HG02884 (cell line): ENCODE measurements around the gene SLC22A2.
"Not testable (repeated sequence)": the region's sequence is repeated elsewhere in the genome, so short reads cannot be mapped to it uniquely, and the experiment has no call there.

Experiments used
- ATAC-seq: cut with Tn5 transposase; IDR thresholded peaks from one replicate; pipeline ENCODE4 v1.9.1; 2021; ENCODE audit warnings: mild to moderate bottlenecking, moderate library complexity; ENCODE audit not compliant: unreplicated experiment

Gene SLC22A2

DNA sequence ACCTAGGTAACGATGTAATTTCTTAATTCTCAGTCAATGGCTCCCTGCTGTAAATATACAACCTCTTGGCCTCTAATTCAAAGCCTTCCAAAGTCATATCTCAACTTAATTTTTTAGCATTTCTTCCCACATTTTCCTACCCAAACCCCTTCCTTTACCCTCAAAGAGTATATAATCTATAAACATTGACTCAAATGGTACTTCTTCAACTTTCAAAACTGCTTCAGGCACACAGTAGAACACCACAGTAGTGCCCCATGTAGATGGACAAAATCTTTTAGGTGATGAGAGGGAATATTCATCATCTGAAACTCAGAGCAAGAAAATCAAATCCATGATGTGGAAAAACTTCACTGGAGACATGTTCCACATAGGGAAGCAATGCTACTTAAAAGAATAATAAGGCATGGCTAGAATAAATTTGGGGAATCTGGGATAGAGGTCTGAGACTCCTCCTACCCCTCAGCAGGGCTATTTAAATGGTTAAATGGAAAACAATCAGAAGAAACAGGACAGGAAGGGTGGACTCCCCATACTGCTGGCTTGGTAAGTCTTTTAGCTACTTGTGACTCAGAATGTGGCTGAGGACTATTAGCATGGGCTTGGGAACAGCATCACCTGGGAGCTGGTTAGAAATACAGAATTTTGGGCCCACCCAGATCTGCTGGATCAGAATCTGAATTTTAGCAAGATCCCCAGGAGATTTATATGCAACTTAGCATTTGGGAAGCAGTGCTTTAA is 6.4 kb downstream of the SLC22A2 start:
- no peak for ATAC-seq

DNA sequence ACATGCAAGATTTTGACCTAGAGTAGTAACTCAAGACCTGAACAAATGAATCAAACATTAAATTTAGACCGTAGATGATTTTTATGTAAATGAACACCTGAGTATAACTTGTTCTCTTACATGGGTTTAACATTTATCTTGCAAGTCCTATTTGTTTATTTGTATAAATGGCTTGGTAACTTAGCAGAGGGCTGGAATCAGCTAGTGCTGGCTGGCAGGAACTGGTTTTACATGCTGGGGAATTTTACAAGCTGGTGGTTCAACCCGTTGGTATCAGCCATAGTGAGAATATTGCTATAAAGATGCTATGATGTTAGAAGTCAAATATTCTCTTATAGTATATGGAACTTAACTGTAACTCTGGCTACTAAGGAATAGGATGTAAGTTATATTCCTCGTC is 8.9 kb downstream of the SLC22A2 start:
- no peak for ATAC-seq

DNA sequence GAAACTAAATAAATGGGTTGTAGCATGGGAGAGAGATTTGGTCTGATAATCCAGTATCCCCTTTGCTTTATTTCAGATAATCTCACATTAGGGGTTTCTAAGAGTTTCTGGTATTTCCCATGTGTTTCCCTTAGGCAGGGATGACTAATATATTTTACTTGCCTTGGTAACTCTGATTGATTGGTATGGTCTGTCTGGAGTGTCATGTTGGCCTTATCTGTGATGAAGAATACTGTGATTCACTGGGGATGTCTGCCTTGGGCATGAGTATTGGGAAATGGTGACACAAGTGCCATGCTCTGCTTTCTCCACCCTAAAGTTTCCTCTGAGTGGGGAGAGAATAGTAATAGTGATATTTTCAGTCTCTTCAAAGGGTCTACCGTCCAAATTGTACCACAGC is 10.1 kb downstream of the SLC22A2 start:
- no peak for ATAC-seq

DNA sequence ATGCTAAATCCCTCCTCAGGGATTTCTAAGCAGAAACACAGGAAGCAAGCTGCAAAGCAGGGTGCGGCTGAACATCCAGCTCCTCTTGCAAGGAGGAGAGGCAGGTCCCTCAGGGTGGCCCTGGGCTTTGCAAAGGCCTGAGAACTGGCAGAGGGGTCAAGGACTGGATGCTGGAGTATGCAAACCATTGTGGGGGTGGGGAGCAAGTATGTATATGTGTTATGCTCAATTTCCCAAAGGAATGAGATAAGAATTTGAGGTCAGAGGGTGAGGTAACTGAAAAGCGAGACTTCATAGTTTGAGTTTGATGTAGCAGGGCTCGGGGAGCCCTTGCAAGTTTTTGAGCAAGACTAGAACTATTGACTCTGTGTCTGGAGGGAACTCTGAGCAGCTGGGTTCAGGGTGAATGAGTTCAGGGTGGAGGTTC is 11.2 kb downstream of the SLC22A2 start:
- no peak for ATAC-seq

DNA sequence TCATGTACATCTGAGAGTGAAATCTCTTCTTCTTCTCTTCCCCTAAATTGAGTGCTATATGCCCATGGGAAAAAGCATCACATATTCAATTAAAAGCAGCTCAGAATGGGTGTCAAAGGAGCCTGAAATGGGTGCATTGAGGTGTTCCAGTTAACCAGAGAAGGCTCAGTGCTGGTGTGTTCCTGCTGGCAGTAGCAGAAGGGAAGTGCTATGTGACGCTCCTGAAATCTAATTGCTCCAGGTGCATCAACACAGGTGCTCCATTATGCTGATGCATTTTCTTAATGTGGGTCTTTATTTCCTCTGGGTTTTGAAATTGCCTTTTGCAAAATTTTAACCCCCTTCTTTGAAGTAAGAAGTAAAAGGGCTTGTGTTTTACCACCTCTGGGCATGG is 17.9 kb downstream of the SLC22A2 start:
- ATAC-seq, result no peak

DNA sequence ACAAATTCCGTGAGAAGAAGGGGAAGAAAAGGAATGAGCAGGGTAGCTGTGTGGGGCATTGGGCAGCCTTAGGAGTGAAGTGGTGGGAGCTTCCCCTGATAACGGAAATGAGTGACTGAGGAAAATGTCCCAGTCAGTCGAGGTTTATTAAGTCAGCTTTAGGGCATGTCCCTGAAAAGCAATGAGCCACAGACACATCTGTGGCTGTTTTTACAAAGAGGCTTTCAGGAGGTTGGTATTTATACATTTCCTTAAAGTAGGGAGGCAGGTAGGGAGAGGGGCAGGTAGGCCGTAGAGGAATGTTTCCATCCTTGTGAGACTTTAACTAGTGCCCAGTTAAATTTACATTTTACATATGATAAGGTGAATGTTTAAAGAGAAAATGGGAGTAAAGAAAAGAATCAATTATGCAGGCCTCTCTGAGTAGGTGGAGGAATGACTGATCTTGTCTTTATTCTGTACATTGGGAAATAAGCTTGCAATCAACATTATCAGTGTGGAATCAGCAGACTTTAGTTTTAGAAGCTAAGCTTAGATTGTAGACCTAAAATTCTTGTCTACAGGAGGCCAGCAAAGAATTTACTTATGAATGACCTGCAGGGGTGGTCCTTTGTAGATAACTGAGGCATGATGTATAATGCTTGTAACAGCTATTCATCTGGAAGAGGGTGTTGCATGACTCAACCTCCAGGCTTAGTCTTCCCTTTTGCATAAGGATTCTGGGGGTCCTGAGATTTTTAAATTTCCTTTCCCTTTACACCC is 18.5 kb downstream of the SLC22A2 start:
- ATAC-seq, result no peak

DNA sequence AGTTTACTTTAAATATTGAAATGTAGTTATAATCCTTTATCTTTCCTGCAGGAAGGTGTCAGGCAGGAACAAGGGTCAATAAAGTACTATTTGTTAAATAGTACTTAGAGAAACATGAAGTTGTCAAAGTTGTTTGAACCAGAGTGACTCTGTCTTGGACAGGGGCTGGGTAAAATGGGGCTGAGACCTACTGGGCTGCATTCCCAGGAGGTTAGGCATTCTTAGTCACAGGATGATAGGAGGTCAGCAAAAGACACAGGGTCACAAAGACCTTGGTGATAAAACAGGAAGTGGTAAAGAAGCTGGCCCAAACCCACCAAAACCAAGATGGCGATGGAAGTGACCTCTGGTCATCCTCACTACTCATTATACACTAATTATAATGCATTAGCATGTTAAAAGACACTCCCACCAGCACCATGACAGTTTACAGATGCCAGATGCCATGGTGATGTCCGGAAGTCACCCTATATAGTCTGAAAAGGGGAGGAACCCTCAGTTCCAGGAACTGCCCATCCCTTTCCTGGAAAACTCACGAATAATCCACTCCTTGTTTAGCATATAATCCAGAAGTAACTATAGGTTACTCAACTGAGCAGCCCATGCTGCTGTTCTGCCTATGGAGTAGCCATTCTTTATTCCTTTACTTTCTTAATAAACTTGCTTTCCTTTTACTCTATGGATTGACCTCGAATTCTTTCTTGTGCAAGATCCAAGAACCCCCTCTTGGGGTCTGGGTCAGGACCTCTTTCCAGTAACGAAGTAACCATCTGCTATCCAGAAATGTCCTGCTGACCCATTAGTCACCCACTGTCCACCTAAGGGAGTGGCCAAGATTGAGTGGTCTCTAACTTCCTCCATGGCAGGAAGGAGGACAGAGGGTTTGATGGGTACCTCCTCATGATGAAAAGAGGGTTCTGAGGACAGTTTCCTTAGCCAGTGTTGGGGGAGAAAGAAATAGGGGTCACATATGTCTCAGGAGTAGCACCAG is 19.6 kb downstream of the SLC22A2 start:
- no peak for ATAC-seq

DNA sequence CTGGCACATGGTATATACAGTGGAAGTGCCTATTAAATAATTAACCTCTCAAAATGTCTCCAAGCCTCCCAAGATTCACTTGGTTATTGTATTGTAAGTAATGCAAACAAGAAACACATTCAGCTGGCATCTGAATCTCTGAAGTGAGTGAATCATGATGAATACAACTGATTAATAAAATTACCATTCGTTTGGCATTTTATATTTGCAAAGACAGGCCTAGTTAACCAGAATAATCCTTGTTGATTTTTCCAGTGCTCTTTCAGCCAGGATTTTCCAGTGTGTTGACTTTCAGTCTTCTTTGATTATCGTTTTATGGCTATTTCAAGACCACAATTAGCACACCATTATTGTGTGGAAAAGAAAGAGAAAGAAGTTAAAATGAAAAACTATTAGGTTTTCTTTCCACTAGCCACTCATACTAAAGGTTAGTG is 20.3 kb downstream of the SLC22A2 start:
- ATAC-seq, result no peak

DNA sequence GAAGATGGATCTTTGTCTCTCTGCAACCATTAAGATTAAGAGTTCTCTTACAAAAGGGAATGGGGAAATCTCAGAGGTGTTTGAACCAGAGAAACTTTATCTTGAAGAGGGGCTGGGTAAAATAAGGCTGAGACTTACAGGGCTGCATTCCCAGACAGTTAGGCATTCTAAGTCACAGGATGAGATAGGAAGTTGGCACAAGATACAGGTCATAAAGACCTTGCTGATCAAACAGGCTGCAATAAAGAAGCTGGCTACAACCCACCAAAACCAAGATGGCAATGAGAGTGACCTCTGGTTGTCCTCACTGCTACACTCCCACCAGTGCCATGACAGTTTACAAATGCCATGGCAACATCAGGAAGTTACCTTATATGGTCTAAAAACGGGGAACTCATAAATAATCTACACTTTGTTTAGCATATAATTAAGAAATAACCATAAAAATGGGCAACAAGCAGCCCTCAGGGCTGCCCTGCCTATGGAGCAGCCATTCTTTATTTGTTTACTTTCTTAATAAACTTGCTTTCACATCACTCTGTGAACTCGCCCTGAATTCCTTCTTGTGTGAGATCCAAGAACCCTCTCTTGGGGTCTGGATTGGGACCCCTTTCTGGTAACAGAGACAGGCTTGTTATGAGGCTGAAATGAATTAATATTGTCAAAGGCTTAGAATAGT is 20.9 kb downstream of the SLC22A2 start:
- ATAC-seq, result not testable (repeated sequence)

DNA sequence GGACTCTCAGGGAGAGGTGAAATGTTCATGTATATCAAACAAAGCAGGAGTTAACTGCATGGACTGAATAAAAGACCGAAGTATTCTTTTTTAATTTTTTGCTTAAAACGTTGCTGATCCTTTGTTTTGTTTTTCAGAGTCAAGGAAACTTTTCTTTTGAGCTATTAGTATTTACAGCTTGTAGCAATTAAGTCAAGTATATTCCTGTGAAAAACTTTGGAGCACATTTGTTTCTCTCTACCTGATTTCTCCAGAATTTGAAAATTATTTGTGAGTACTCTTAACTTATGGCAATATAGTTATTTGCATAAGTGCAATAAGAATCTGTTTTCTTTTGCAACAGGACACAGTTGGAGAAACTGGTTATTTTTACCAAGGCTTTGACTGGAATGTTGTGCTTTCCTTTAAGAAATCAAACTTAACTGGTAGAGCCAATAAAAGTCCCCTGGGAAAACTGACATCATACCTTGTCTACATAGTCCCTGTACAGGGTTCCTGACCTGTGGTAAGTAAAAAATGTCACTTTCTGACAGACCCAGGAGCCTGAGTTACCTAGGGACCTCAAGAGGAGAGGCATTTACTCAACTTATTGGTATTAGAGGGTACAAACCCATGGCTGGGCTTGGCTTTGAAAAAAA is 22.3 kb downstream of the SLC22A2 start:
- ATAC-seq, result not testable (repeated sequence)

DNA sequence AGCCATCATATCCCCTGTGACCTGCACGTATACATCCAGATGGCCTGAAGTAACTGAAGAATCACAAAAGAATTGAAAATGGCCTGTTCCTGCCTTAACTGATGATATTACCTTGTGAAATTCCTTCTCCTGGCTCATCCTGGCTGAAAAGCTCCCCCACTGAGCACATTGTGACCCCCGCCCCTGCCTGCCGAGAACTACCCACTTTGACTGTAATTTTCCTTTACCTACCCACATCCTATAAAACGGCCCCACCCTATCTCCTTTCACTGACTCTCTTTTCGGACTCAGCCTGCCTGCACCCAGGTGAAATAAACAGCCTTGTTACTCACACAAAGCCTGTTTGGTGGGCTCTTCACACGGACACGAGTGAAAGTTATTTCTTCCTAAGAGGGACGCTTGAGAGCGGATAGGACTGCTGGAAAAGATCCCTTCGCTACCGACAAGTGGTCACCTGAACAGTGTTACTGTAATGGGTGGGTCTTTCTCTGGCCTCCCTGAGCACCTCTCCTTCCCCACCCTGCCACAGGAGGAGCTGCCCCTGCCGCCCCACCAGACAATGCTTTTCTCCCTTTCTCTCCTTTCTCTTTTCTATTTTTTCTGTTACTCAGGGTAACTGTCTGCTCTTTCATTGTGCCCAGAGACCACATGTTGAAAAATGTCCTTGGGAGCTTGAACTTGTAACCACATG is 24.5 kb downstream of the SLC22A2 start:
- ATAC-seq, result not testable (repeated sequence)

DNA sequence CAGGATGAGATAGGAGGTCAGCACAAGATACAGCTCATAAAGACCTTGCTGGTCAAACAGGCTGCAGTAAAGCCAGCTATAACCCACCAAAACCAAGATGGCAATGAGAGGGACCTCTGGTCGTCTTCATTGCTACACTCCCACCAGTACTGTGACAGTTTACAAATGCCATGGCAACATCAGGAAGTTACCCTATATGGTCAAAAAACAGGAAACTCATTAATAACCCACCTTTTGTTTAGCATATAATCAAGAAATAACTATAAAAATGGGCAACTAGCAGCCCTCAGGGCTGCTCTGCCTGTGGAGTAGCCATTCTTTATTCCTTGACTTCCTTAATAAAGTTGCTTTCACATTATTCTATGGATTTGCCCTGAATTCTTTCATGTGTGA is 30.9 kb downstream of the SLC22A2 start:
- ATAC-seq, result no peak

DNA sequence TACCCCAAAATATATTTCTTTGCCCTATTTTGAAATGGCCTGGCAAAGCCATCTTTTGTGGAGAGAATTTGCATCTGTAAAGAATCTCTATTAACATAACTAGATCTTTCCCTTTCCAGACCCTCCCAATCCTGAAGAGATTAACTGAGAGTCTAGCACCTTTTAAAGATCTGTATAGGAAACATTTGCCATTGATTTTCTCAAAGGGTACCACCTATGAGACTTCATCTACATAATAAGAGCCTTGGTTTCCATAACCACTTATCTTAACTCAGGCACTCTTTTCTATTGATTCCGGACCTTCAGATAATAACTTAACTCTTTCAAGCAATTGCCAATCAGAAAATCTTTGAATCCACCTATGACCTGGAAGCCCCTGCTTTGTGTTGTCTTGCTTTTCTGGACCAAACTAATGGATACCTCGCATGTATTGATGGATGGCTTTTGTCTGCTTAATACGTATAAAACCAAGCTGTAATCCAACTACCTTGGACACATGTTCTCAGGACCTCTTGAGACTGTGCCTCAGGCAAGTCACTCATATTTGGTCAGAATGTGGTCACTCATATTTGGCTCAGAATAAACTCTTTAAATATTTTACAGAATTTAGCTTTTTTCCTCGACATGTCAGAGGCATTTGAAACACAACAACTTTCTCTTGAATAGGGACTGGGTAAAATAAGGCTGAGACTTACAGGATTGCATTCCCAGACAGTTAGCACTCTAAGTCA is 31.4 kb downstream of the SLC22A2 start:
- no peak for ATAC-seq

DNA sequence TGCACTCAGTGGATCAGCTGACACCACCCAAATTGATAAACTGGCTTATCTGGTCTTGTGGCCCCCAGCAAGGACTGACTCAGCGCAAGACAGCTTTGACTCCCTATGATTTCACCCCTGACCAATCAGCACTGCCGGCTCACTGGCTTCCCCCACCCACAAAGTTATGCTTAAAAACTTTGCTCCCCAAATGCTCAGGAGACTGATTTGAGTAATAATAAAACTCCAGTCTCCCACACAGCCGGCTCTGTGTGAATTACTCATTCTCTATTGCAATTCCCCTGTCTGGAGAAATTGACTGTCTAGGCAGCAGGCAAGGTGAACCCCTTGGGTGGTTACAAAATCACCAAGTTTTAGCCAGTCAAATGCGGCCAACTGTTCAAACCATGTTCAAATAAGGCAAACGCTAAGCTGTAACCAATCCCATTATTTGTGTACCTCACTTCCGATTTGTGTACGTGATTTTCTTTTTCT is 32.5 kb downstream of the SLC22A2 start:
- ATAC-seq, result peak; percentile 66

DNA sequence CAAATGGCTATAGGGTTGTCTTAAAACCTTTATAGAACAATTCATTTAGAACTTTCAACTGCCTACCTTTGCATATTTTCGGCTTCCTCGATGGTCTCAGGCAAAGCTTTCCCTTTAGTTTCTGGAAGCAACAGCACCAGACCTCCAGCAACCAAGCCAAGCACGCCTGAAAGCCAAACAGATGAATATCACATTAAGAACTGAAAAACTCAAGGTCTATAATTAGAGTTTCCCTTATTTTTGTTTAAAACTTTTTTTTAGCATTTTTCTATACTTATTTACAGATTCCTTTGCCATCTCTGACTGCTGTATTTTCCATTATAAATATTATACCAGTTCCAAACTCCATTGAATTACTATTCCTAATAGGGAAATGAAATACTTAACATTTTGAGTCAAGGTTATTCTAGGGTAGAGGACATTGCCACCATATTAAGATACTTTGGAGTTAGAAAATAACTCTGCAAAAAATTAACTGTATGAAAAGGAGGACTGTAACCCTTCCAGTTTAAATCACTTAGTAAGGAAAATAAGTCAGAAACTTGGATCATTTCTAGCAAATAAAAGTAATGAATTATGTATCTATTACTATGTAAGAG is 33.9 kb downstream of the SLC22A2 start:
- ATAC-seq, result no peak

DNA sequence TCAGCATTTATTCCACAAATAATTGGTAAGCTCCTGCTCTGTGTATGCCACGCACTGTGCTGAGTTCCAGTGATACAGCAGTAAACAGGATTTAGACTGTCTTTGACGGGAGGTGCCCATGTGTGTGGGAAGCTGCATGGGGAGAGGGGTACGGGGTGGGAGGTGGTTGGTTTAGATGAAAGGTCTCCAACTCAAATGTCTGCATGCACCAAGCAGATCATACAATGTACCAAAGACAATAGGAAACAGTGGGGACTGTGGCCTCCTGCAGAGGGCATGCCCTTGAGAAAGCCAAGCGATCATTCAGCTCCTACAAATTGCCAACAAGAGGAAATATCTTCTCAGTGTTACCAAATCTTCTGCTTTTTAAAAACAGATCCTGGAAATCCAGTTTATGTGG is 36.1 kb downstream of the SLC22A2 start:
- ATAC-seq, result no peak

DNA sequence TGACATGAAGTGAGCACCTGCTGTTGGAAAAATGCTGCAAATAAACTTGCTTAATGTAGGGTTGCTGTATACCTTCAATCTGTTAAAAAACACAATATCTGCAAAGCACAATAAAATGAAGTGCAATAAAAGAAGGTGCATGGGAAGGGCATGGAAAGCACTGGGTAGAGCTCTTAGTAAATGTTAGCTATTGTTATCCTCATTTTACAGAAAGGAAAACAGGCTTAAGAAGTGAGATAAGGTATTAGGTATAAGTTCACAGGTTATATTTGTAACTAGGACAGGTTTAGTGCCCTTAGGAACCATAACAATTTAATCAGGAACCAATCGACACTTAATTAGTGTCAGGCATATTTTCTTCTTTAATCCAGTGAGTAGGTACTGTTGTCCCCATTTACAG is 36.7 kb downstream of the SLC22A2 start:
- ATAC-seq, result no peak

DNA sequence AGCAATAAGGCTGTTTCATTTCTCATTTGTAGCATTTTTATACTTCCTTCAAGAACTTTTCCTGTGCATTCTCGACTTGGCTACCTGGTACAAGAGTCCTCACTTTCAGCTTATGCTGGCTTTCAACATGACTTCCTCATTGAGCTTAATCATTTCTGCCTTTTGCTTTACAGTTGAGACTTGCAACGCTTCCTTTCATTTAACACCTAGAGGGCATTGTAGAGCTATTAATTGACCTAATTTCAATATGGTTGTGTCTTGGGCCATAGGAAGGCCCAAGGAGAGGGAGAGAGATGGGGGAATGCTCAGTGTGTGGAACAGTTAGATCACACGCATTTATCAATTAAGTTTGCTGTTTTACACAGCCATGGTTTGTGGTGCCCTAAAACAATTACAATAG is 37.2 kb downstream of the SLC22A2 start:
- ATAC-seq, result peak; percentile 65
